Peyer's patch (tissue), 4 donors: ENCODE results near the gene SLF1.

Experiments
- POLR2A ChIP-seq, 2 donors: fragments of 450-650 bp; IDR thresholded peaks; one replicate each; pipeline ENCODE4 v1.5.1; 2017; ENCODE audit warnings: antibody characterized with exemption in 2 of 2, mild to moderate bottlenecking in 2 of 2, moderate library complexity in 2 of 2
- TF ChIP-seq, protein P1 (sequence below), 6 experiments: fragments of 450-650 bp in 4 of 6; fragments of 200-600 bp in 2 of 6; sonication (generic) in 1 of 6; IDR thresholded peaks; one replicate each; pipeline ENCODE4 v1.5.1; 2017 to 2019; ENCODE audit warnings: antibody characterized with exemption in 6 of 6, mild to moderate bottlenecking in 3 of 6, moderate library complexity in 1 of 6

DNA sequence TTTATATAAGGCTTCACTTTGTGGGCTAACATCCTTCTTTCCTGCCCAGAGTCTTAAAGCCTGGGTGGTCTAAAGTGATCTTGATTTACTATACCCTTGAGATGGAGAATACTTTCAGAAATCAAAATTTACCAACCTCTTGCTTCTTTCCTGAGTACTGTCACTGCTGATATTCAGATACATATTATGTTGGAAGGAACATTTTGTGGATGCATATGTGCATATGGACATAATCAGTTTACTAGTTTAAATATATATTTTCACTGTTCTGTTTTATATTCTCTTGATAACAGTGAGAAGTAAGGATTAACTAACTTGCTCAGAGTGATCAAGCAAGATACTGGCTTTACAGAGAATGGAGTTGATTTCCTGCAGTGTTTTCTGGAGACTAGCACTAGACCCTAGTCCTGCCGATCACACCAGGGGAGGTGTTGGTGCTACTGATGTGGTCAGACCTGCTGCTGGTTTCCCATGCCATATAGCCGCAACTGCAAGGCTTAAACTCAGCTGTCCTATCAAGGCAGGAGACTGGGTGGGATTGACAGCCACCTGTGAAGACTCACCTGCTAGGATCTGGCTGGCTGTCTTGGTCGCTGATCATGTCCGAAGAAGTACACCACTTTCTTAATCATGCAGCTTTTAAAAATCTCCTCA lies 57.6 kb downstream of the SLF1 start:
- TF ChIP-seq POLR2A (IDR thresholded peaks at IDR 0.05) = no peak
- TF ChIP-seq, protein P1, sequence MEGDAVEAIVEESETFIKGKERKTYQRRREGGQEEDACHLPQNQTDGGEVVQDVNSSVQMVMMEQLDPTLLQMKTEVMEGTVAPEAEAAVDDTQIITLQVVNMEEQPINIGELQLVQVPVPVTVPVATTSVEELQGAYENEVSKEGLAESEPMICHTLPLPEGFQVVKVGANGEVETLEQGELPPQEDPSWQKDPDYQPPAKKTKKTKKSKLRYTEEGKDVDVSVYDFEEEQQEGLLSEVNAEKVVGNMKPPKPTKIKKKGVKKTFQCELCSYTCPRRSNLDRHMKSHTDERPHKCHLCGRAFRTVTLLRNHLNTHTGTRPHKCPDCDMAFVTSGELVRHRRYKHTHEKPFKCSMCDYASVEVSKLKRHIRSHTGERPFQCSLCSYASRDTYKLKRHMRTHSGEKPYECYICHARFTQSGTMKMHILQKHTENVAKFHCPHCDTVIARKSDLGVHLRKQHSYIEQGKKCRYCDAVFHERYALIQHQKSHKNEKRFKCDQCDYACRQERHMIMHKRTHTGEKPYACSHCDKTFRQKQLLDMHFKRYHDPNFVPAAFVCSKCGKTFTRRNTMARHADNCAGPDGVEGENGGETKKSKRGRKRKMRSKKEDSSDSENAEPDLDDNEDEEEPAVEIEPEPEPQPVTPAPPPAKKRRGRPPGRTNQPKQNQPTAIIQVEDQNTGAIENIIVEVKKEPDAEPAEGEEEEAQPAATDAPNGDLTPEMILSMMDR (IDR thresholded peaks at IDR 0.05) = no peak
